Mesodermal cell (in vitro differentiated cells): ENCODE results near the gene FBLN2.
"Not testable (repeated sequence)": the region's sequence is repeated elsewhere in the genome, so short reads cannot be mapped to it uniquely, and the experiment has no call there.

Experiments used
- H3K27ac ChIP-seq: 2 replicates; pipeline ENCODE4 v1.7.0; 2013; ENCODE audit warnings: mild to moderate bottlenecking, low read depth, low read length, moderate library complexity; ENCODE audit not compliant: severe bottlenecking
- H3K36me3 ChIP-seq: 2 replicates; pipeline ENCODE4 v1.7.1; 2013; ENCODE audit warnings: mild to moderate bottlenecking, low read length, moderate library complexity; ENCODE audit not compliant: control insufficient read depth, insufficient read depth
- H3K4me1 ChIP-seq: one replicate; pipeline ENCODE4 v1.7.1; 2013; ENCODE audit warnings: mild to moderate bottlenecking, low read length; ENCODE audit not compliant: insufficient read depth, control insufficient read depth, poor library complexity, severe bottlenecking
- H3K4me3 ChIP-seq: 2 replicates; pipeline ENCODE4 v1.7.0; 2013; ENCODE audit warnings: low read length, control low read depth, mild to moderate bottlenecking; ENCODE audit not compliant: insufficient read depth, poor library complexity, severe bottlenecking; ENCODE audit errors: extremely low read depth
- H3K9me3 ChIP-seq: 2 replicates; pipeline ENCODE4 v1.7.1; 2013; ENCODE audit warnings: mild to moderate bottlenecking, low read length, moderate library complexity; ENCODE audit not compliant: control insufficient read depth
- WGBS, 2 experiments: methylation state at CpG; one replicate each; pipeline ENCODE4 v1.1.5; 2013; ENCODE audit warnings: missing lambda C conversion rate in 2 of 2; ENCODE audit not compliant: insufficient coverage in 2 of 2; 5-methylcytosine and 5-hydroxymethylcytosine counted together

The FBLN2 gene

DNA sequence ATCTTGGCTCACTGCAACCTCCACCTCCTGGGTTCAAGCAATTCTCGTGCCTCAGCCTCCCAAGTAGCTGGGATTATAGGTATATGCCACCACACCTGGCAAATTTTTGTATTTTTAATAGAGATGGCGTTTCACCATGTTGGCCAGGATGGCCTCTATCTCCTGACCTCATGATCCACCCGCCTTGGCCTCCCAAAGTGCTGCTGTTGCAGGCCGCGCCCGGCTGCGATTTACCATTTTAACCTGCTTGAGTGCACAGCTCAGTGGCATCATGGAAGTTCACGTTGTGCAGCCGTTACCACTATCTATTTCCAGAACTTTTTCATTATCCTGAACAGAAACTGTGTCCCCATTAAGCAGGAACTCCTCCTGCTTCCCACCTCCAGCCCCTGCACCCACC lies 13.5 kb downstream of the FBLN2 start:
- H3K27ac ChIP-seq, H3K9me3 ChIP-seq, H3K4me1 ChIP-seq, H3K4me3 ChIP-seq: not testable (repeated sequence)
- H3K36me3 ChIP-seq, result peaks cover 15% of the 10 kb centered on the region
- 97 to 98% methylated on average over 8 to 9 of the region's 9 CpGs for WGBS, 2 experiments

DNA sequence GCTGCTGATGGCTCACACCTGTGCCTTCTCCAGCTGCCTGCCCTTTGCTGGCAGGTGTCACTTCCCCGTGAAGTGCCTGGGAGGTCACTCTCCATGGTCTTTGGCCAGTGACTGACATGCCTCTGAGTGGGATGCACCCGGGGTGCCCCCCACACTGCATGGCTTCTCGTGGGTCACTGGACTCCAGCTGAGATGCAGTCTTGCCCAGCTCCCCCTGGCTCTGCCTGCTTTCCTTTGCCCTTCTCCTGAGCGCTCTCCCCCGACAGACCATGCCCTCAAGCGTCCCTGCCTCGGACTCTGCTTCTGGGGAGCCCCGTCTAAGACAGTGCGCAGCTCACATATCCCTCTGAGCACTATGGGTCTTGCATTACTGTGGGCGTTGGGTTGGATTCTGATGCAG lies 14.4 kb downstream of the FBLN2 start:
- Histone ChIP-seq H3K27ac (no peak overlapping the region), H3K9me3 (no peaks in the 10 kb centered on the region), H3K4me3 (no peak overlapping the region), H3K4me1 (peaks cover 4% of the 10 kb centered on the region), H3K36me3 (peaks cover 15% of the 10 kb centered on the region)
- 93 to 94% methylated on average over 6 to 10 of the region's 10 CpGs for WGBS, 2 experiments

DNA sequence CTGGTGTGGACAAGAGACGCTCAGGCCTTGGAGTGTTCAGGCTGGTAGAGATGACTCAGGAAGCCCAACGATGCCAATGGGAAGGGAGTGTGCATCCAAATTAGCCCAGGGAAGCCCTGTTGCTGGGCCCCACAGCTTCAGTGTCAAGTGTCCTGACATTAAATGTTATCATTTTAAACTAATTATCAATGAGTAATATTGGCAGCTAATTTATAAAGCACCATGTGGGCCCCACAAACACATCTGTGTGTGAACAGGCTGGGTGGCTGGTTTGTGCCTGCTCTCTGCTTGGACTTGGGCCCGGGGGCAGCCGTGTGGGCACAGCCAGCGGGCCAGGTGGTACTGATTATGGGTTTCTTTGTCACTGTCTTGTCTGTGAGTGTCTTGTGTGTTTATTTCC lies 15.0 kb downstream of the FBLN2 start:
- H3K4me1 ChIP-seq, result peaks cover 4% of the 10 kb centered on the region
- H3K9me3 ChIP-seq, result no peaks in the 10 kb centered on the region
- H3K4me3 ChIP-seq, result no peak overlapping the region
- 92 to 100% methylated on average over 3 of the region's 5 CpGs for WGBS, 2 experiments
- H3K36me3 ChIP-seq, result peaks cover 15% of the 10 kb centered on the region
- no peak overlapping the region for H3K27ac ChIP-seq

DNA sequence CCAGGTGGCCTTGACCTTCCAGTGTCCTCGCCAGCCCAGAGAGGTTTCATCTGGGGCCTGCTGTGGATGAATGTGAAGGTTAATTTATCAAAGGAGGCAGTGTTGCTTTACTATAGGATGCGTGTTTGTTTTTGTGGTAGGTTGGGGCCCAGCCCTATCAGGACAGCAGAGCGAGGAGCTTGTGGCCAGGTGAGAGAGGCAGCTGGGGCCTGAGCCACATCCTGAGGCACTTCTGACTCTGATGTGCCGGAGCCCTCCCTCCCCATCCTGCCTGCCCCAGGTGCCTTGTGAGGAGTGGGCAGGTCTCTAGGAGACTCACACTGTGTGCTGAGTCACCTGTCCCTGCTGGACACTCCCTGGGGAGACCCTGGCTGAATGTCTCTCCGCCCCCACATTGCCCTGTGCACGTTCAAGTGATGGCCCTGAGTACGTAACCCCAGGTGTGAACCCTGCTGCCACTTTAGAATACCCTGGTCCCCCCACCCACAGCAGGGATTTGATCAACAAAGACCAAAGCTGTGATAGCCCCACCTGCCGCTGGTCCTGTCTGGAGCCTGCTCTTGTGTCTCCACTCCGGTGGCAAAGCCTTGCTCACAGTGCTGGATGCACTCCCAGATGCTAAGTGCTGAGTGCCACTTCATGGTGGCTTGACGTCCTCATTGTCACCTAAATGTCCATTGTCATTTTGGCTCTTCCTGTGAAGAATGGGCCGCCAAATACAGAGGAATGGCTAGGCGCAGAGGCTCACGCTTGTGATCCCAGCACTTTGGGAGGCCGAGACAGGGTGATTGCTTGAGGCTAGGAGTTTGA lies 16.0 kb downstream of the FBLN2 start:
- Histone ChIP-seq H3K36me3 (peaks cover 15% of the 10 kb centered on the region), H3K9me3 (no peaks in the 10 kb centered on the region), H3K4me3 (no peak overlapping the region), H3K27ac (no peak overlapping the region), H3K4me1 (peaks cover 4% of the 10 kb centered on the region)
- WGBS, 2 experiments, result 86 to 87% methylated on average over 12 to 13 of the region's 14 CpGs

DNA sequence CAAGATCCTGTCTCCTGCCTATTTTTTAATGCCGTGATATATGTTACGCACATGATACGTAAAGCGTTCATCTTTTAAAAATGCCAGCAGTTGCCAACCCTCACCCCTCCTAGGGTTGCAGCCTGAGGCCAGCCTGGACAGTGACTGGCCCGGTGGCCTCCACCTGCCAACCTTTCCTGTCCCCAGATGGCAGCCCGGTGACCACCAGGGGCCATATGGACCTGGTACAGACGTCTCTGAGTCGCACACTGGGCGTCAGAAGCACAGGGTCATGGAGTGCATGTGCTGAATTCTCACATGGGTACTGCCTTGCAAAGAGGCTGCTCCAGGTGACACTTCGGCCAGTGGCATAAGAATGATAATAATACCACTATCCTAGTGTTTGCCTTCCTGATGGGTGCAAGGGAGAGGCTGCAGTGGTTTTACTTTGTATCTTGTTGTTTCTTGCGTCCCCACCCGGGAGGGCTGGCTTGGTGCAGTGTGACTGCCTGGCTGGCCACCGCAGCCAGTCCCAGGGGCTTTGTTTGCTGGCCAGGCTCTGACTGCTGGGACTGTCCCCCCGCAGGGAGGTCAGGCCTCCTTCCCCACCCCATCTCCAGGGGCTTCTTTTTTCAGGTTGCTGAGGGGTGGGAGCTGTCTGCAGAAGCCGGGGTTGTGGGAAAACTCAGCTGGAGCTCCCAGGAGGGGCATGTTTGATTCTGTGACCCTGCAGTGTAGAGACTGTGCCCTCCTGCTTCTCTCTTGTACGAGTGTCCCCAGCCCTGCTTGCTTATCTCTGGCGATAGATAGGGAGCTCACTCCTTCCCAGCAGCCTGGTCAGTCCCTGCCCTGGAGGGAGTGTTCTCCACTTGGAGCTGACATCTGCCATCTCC lies 16.9 kb downstream of the FBLN2 start:
- H3K36me3 ChIP-seq, result peaks cover 13% of the 10 kb centered on the region
- no peak overlapping the region for H3K27ac ChIP-seq
- H3K4me3 ChIP-seq, result no peak overlapping the region
- H3K9me3 ChIP-seq, result no peaks in the 10 kb centered on the region
- WGBS, 2 experiments, result 72 to 85% methylated on average over 10 to 13 of the region's 17 CpGs
- H3K4me1 ChIP-seq, result peaks cover 4% of the 10 kb centered on the region

DNA sequence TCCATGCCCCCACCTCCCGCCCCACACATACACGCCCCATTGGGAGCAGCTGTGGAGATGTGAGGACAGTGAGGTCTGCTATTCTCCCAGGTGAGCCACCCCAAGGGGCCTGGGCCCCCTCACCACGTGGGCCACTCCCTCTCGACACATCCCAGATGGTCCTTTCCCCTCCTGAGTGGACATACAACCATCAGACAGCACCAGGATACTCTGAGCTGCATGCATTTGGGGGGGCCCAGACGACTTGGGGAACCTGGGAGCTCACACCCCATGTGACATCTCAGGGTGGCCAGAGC lies 17.5 kb downstream of the FBLN2 start:
- Histone ChIP-seq H3K27ac (no peak overlapping the region), H3K9me3 (no peaks in the 10 kb centered on the region), H3K4me3 (no peak overlapping the region), H3K36me3 (peaks cover 10% of the 10 kb centered on the region), H3K4me1 (peaks cover 4% of the 10 kb centered on the region)
- 88 to 91% methylated on average over 1 to 3 of the region's 5 CpGs for WGBS, 2 experiments

DNA sequence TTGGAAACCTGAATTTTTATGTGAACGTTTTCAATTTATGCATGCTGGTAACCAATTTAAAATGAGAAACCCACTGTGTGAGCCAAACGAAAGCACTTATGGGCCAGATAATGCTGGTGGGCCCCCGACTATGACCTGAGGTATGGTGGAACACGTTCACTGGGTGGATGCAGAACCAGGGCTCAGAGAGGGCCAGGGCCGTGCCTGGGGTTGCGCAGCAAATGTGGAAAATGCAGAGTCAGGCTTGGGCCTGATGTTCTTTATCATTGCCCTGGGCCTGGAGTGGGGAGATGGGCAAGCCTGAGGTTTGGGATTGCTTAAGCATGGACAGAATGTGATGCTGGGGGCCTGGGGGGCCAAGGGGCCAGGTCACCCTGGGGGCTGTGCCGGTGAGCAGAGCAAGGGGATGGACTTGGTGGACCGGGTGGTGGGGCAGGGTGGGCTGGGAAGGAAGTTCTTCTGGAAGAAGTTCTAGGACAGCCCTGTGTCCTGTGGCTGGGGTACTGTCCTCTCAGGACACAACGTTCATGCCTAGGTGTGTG lies 17.9 kb downstream of the FBLN2 start:
- Histone ChIP-seq H3K36me3 (peaks cover 10% of the 10 kb centered on the region), H3K27ac (no peak overlapping the region), H3K4me3 (no peak overlapping the region), H3K4me1 (peaks cover 4% of the 10 kb centered on the region), H3K9me3 (no peaks in the 10 kb centered on the region)
- WGBS, 2 experiments, result 93 to 98% methylated on average over 6 to 9 of the region's 9 CpGs

DNA sequence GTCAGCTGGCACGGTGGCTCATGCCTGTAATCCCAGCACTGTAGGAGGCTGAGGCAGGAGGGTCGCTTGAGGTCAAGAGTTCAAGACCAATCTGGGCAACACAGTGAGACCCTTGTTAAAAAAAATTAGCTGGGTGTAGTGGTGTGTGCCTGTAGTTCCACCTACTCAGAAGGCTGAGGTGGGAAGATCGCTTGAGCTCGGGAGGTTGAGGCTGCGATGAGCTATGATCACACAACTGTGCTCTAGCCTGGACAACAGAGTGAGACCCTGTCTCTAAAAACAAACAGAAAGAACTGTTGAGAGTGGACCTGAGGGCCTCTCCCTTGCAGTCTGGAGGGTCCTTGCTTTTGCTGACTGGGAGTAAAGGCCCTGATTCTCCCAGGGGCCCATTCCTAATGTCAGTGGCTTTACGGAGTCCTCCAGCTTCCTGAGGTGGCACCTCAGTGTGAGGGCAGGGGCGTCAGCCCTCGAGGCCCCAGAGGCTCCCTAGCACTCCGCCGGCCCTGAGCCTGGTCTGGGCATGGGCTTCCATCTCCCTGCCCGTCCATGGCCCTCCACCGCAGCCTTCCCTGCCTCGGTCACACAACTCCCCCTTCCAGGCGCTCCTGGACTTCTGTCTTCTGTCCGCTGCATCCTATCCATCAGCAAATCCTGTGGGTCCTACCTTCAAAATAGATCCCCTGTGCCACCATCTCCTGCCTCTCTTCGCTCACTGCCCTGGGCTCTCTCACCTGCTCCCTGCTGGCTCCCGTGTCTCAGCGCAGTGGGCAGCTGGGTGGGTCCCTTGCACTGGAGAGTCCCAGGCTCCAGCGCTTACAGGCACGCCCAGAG lies 19.0 kb downstream of the FBLN2 start:
- H3K27ac ChIP-seq, result no peak overlapping the region
- peaks cover 6% of the 10 kb centered on the region for H3K36me3 ChIP-seq
- no peak overlapping the region for H3K4me3 ChIP-seq
- no peaks in the 10 kb centered on the region for H3K9me3 ChIP-seq
- WGBS, 2 experiments, result 85 to 88% methylated on average over 16 to 20 of the region's 20 CpGs
- H3K4me1 ChIP-seq, result peaks cover 4% of the 10 kb centered on the region

DNA sequence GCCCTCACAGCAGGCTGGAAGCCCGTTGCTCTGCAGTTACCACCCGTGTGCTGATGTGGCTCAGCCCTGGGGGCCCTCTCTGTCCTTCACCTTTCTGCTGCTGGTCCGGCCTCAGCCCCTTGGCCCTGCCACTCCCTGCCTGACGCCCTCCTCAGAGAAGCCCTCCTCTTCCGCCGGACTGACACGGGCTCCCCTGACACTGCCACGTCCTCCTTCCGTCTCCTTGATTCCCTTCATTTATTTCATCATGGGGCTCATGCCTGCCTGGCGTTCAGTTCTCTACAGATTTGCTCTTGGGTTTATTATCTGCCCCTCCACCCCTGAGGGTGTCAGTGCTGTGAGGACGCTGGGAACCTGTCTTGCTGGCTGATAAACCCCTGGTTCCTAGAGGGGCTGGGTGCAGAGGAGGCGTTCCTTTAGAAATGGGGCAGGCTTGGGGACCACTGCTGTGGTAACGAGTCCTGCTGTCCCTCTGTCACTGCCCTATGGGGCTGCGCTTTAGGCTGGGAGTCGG lies 19.6 kb downstream of the FBLN2 start:
- peaks cover 4% of the 10 kb centered on the region for H3K4me1 ChIP-seq
- no peaks in the 10 kb centered on the region for H3K9me3 ChIP-seq
- H3K27ac ChIP-seq, result no peak overlapping the region
- WGBS, 2 experiments, result 82 to 86% methylated on average over 13 to 14 of the region's 15 CpGs
- H3K4me3 ChIP-seq, result no peak overlapping the region
- peaks cover 6% of the 10 kb centered on the region for H3K36me3 ChIP-seq

DNA sequence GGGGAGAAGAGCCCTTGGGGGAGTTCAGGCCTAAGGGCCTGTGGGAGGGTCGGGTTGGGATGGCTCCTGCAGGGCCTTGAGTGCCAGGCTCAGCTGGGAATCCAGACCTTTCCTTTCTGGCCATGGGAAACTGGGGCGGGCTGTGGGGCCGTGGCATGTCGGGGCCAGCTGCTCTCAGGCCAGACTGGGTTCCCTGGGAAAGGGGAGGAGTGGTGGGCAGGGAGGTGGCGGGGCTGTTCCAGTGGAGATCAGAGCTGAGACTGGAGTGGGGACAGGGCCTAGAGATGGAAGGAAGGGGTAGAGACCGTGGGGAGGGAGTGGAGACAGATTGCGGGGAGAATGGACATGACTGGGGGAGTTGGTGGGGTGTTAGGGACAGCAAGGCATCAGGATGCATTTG lies 20.3 kb downstream of the FBLN2 start:
- 77 to 82% methylated on average over 5 to 7 of the region's 7 CpGs for WGBS, 2 experiments
- Histone ChIP-seq H3K4me1 (peaks cover 9% of the 10 kb centered on the region), H3K4me3 (no peak overlapping the region), H3K27ac (no peak overlapping the region), H3K9me3 (no peaks in the 10 kb centered on the region), H3K36me3 (peaks cover 6% of the 10 kb centered on the region)
